HepG2 (cell line): ENCODE measurements around the gene PRMT5. TPM values are rescaled to one million over a fixed set of nuclear protein-coding genes. Genes with fewer than 3 reads are reported as not detected.
A peak's percentile ranks its signal among the peaks of the same experiment; 100 is the strongest.

ENCODE experiments used
- CHCHD3 ChIP-seq: sonication (generic); formaldehyde crosslinking; IDR thresholded peaks from 2 replicates; pipeline ENCODE4 v1.8.0; 2022; ENCODE audit warnings: mild to moderate bottlenecking, missing genetic modification reagents, moderate library complexity
- EEA1 ChIP-seq: sonication (generic); formaldehyde crosslinking; IDR thresholded peaks from 2 replicates; pipeline ENCODE4 v1.5.1; 2020; ENCODE audit warnings: mild to moderate bottlenecking, missing genetic modification reagents, borderline replicate concordance
- ETS1 ChIP-seq: sonication (generic); formaldehyde crosslinking; IDR thresholded peaks from 2 replicates; pipeline ENCODE4 v1.4.0; 2020; ENCODE audit warnings: missing genetic modification reagents
- KLF12 ChIP-seq: sonication (generic); formaldehyde crosslinking; IDR thresholded peaks from 2 replicates; pipeline ENCODE4 v1.4.0; 2020; ENCODE audit warnings: missing genetic modification reagents, borderline replicate concordance
- ZBTB33 ChIP-seq: sonication (generic); formaldehyde crosslinking; IDR thresholded peaks from 2 replicates; pipeline ENCODE4 v1.4.0; 2020; ENCODE audit warnings: missing genetic modification reagents
- ZNF225 ChIP-seq: sonication (generic); formaldehyde crosslinking; IDR thresholded peaks from 2 replicates; pipeline ENCODE4 v1.4.0; 2020; ENCODE audit warnings: mild to moderate bottlenecking, missing genetic modification reagents
- ZNF687 ChIP-seq: sonication (generic); formaldehyde crosslinking; IDR thresholded peaks from 2 replicates; pipeline ENCODE4 v1.5.1; 2020; ENCODE audit warnings: mild to moderate bottlenecking, missing genetic modification reagents, moderate library complexity
- ZNF768 ChIP-seq: sonication (generic); formaldehyde crosslinking; IDR thresholded peaks from 2 replicates; pipeline ENCODE4 v1.4.0; 2020; ENCODE audit warnings: missing genetic modification reagents
- ZNF775 ChIP-seq: sonication (generic); formaldehyde crosslinking; IDR thresholded peaks from 2 replicates; pipeline ENCODE4 v1.4.0; 2020; ENCODE audit warnings: missing genetic modification reagents, mild to moderate bottlenecking, moderate library complexity, borderline replicate concordance
- ZXDC ChIP-seq: sonication (generic); formaldehyde crosslinking; IDR thresholded peaks from 2 replicates; pipeline ENCODE4 v1.5.0; 2020; ENCODE audit warnings: mild to moderate bottlenecking, missing genetic modification reagents
- polyA plus RNA-seq, 8 experiments: library from polyadenylated mRNA; depleted of rRNA in 3 of 8; stranded (reverse) in 7 of 8; unstranded in 1 of 8; fragments of >200 nt; fragmentation: Illumina TruSeq in 4 of 8; extraction: Trizol in 4 of 8; gene quantifications; 2 replicates each; pipeline versions ENCODE4 v1.2.1 to v1.2.3, GENCODE V29; 2011 to 2016; ENCODE audit warnings: low read depth in 4 of 8, missing spikeins in 1 of 8, mixed read lengths in 1 of 8; ENCODE audit not compliant: insufficient read depth in 1 of 8
- total RNA-seq, 5 experiments: library from RNA; depleted of rRNA; stranded (reverse); fragments of >200 nt; fragmentation: Illumina TruSeq; extraction: Trizol; gene quantifications; 2 replicates each; pipeline ENCODE4 v1.2.3, GENCODE V29; 2016; ENCODE audit warnings: low read depth in 1 of 5

PRMT5 gene
- total and polyA plus RNA-seq, 2 of the 13 experiments (the other 11 are each of a cell fraction or from before 2014, with no cell fraction given), result 210 to 354 TPM

GRCh38 chr14:22886500-22887259 lies 42.5 kb downstream of the PRMT5 start (continued):
- no peak for TF ChIP-seq ZXDC (CRISPR knock-in tag)
- TF ChIP-seq ETS1 (CRISPR knock-in tag), result no peak
- TF ChIP-seq ZNF775 (CRISPR knock-in tag), result no peak
- peak; percentile 36; the same call in 1 of the 2 replicates for TF ChIP-seq ZBTB33
- peak; percentile 37; the same call in 1 of the 2 replicates for TF ChIP-seq ZNF687 (CRISPR knock-in tag)
- TF ChIP-seq ZNF768 (CRISPR knock-in tag), result 0 out of 2 replicates have a peak, but pooled peaks have one; percentile 35
- TF ChIP-seq EEA1 (CRISPR knock-in tag), result 0 out of 2 replicates have a peak, but pooled peaks have one; percentile 35
- peak; percentile 26; the same call in 1 of the 2 replicates for TF ChIP-seq ZNF225
- TF ChIP-seq CHCHD3 (CRISPR knock-in tag), result 0 out of 2 replicates have a peak, but pooled peaks have one; percentile 45
- TF ChIP-seq KLF12 (CRISPR knock-in tag), result no peak
